Measurements from ENCODE around the gene CFAP58.

Gene CFAP58

DNA sequence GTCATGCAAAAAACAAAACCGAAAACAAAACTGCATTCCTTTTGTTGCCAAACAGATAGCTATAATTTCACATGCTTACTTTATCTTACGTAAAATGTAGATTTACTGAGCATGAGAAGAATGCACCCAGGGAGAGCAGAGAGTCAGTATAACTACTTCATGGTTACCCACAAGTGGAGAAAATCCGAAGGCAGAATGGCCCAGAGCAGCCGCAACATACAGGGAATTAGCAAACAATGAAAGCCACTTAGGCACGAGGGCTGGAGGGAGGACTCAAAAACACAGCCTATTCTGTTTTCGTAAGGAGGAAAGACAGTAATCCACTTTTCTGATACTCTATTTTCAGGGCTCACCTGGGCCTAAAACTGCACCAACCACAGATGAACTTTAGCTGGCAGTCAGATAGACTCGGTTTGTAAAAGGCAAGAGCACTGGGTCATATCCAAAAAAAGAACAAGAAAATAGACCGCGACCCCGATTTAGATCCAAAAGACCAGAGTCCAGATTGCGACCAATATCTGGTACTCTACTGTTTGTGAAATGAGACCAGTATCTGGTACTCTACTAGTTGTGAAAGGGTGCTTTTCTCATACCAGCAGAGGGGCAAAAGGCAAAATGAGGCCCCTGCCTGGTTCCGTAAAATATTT is 16.7 kb upstream of the CFAP58 start:
- DNase-seq, result peak; percentile 28

GRCh38 chr10:104337521-104337984 is 16.1 kb upstream of the CFAP58 start:
- DNase-seq, result peak; percentile 66

- DNase-seq, result peak; percentile 70
These were observed 15.5 kb upstream of the CFAP58 start, which contains the start of gene ITPRIP for GRCh38 chr10:104337985-104338735. TSS of gene ITPRIP (minus strand) at chr10:104338465. CDS start at chr10:104316051, 22,414 bp downstream.

GRCh38 chr10:104339469-104340110 is 14.0 kb upstream of the CFAP58 start:
- no peak for DNase-seq

GRCh38 chr10:104340111-104340526 is 13.5 kb upstream of the CFAP58 start:
- DNase-seq, result no peak

GRCh38 chr10:104340641-104341040 is 13.0 kb upstream of the CFAP58 start:
- no peak for DNase-seq

DNA sequence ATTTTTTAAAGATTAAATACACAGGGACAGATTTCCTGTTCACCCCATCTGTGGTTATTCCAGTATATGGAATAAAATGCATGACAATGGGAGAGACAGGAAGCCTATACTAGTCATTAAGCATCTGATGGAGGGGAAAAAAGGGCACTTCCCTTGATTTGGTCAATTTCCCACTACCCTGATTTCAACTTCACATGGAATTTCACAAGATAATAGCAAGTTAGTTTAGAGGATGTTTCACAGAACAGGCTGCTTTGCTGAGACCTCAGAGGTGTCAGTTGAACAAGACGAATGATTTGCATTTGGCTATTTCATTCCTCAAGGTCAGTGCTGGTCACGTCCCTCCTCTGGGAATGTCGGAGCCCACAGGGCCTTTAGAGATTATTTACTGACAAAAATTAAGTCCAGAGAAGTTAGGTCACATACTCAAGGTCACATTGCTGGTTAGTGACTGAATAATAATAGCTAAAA is 10.7 kb upstream of the CFAP58 start:
- no peak for DNase-seq

GRCh38 chr10:104344219-104344618 is 9.4 kb upstream of the CFAP58 start:
- no peak for DNase-seq

DNA sequence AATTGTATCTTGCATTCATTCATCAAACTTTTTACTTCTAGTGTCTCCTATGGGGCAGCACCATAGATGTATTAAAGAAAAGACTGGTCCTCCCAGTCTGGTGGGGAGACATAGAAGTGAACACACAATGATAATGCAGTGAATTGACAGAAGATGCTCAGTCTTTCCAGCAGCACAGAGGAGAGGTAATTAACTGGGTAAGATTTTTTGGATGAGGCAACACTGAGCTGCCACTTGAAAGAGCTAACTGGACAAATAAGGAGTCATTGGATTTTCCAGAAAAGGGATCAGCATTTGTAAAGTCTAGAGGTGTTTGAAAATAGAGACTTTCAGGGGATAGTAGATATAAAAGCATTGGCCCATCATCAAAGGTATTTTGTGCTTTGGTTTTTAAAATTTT is 8.1 kb upstream of the CFAP58 start:
- no peak for DNase-seq

DNA sequence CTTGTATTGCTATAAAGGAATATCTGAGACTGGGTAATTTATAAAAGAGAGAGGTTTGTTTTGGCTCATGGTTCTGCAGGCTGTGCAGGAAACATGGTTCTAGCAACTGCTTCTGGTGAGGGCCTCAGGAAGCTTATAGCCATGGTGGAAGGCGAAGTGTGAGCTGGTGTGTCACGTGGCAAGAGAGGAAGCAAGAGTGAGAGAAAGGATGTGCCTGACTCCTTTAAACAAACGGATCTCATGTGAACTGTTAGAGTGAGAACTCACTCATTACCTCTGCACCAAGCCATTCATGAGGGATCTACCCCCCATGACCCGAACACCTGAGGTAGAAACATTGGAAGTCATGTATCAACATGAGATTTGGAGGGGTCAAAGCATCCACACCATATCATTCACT is 7.7 kb upstream of the CFAP58 start:
- no peak for DNase-seq

DNA sequence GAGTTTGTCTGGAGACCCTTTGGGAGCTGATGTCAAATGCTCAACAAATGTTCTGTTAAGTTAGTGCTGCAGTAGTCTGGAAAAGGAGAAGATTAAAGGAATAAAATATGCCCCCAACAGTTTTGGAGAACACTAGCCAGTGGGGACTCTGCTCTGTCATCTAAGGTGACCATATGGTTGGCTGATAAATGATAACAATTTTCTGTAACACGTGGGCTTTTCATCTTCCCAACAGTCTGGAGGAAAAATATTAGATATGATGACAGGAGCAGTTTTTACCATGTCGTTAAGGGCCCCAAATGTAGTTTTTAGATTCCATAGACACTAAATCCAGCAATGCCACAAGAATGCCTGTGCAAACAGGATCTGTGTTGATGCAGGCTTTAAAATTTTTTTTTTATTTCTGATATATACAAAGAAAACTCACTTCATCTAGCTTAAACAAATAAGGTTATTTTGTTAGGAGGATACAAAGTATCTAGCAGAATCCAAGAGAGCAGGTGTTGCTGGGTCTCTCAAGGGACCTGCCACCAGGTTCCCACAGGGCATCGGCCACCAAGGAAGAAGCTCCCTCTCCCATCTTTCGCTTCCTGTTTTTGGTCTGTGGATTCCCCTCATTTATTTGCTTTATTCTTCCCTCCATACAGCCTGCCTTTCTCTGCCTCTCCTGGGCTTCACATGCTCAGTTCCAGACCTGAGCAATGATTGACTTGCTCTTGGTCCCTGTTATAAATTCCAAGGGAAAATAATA is 6.2 kb upstream of the CFAP58 start:
- no peak for DNase-seq

- DNase-seq, result no peak
These were observed 5.0 kb upstream of the CFAP58 start for GRCh38 chr10:104348601-104349000.

DNA sequence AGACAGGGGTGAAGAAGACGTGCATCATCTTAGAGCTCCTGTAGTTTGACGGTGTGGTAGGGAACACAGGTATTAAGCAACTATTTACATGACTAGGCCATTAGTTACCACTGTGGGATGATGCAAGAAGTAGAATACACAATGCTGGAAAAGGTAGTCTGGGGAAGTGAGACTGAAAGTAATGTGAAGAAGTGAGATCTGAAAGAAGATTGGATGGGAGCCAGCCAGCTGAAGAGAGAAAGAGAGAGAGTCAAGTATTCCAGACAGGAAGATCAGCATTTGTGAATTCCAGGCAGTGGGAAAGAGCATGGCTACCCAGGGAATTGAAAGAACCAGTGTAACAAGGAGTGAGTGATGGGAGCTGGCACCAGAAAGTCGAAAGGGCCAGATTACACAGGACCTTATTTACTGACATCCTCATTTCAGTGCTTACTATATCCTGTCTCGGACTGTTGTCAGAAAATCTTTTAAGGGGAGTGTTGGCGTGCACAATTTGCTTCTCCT is 4.0 kb upstream of the CFAP58 start:
- peak; percentile 44 for DNase-seq

- peak; percentile 80 for DNase-seq
These were observed 3.5 kb upstream of the CFAP58 start for GRCh38 chr10:104350127-104350635.

- no peak for DNase-seq
These were observed 2.5 kb upstream of the CFAP58 start for GRCh38 chr10:104351061-104351702.

GRCh38 chr10:104351919-104352318 is 1.7 kb upstream of the CFAP58 start:
- peak; percentile 43 for DNase-seq

- no peak for DNase-seq
These were observed 6.2 kb downstream of the CFAP58 start for GRCh38 chr10:104359811-104360210.

GRCh38 chr10:104367904-104368303 is 14.3 kb downstream of the CFAP58 start:
- peak; percentile 20 for DNase-seq

DNA sequence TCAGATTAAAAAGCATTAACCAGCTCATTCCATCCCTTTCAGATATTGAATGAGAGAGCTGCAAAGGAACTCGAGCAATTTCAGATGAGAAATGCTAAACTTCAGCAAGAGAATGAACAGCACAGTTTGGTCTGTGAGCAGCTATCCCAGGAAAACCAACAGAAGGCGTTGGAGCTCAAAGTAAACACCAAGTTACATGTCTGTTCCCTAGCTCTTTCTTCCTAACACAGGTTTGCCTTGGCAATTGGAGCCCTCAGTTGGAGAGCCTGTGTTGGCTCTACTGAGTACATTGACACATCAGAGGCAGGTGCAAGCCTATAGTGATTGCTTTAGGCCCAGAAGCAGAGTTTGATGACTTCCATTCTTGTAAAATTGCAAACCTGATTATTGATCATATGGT is 14.7 kb downstream of the CFAP58 start:
- DNase-seq, result peak; percentile 20

GRCh38 chr10:104371753-104372152 is 18.1 kb downstream of the CFAP58 start:
- no peak for DNase-seq

- no peak for DNase-seq
These were observed 21.0 kb downstream of the CFAP58 start for GRCh38 chr10:104374591-104374990.

GRCh38 chr10:104376784-104377300 is 23.2 kb downstream of the CFAP58 start:
- no peak for DNase-seq
